ENCODE results near the gene TLDC2. TPM values are rescaled to one million over a fixed set of nuclear protein-coding genes. Genes with fewer than 3 reads are reported as not detected.
"Not testable (repeated sequence)": the region's sequence is repeated elsewhere in the genome, so short reads cannot be mapped to it uniquely, and the experiment has no call there.

Gene TLDC2
- total and polyA plus RNA-seq, 2 donors = 0.33 to 1.6 TPM

GRCh38 chr20:36841030-36841429, 34.9 kb upstream of the TLDC2 start:
- WGBS = 91% methylated on average over 9 of the region's 9 CpGs
- not testable (repeated sequence) for H3K4me1 ChIP-seq (ENCODE audit: insufficient read depth); H3K4me3 ChIP-seq (ENCODE audit: low read depth, low read length); H3K27ac ChIP-seq (ENCODE audit: low read depth); H3K36me3 ChIP-seq (ENCODE audit: insufficient read depth); DNase-seq (ENCODE audit: extremely low spot score)

- Histone ChIP-seq H3K27ac (ENCODE audit: low read depth) (no peak overlapping the region), H3K4me3 (ENCODE audit: low read depth, low read length) (no peak overlapping the region), H3K36me3 (ENCODE audit: insufficient read depth) (no peaks in the 10 kb centered on the region), H3K4me1 (ENCODE audit: insufficient read depth) (no peaks in the 10 kb centered on the region)
- no peak for DNase-seq (ENCODE audit: extremely low spot score)
- 74% methylated on average over 10 of the region's 10 CpGs for WGBS
Measured at GRCh38 chr20:36845288-36845971, 30.5 kb upstream of the TLDC2 start.

GRCh38 chr20:36847009-36847709, 28.8 kb upstream of the TLDC2 start:
- H3K36me3 ChIP-seq (ENCODE audit: insufficient read depth) = no peaks in the 10 kb centered on the region
- no peak overlapping the region for H3K4me3 ChIP-seq (ENCODE audit: low read depth, low read length)
- peak overlapping the region; percentile 86 for H3K27ac ChIP-seq (ENCODE audit: low read depth)
- DNase-seq (ENCODE audit: extremely low spot score) = no peak
- H3K4me1 ChIP-seq (ENCODE audit: insufficient read depth) = no peaks in the 10 kb centered on the region
- WGBS = 56% methylated on average over 18 of the region's 18 CpGs

GRCh38 chr20:36847710-36848040, 28.3 kb upstream of the TLDC2 start:
- no peaks in the 10 kb centered on the region for H3K36me3 ChIP-seq (ENCODE audit: insufficient read depth)
- 37% methylated on average over 1 of the region's 1 CpG for WGBS
- no peak for DNase-seq (ENCODE audit: extremely low spot score)
- H3K27ac ChIP-seq (ENCODE audit: low read depth) = peak overlapping the region; percentile 86
- H3K4me3 ChIP-seq (ENCODE audit: low read depth, low read length) = no peak overlapping the region
- H3K4me1 ChIP-seq (ENCODE audit: insufficient read depth) = no peaks in the 10 kb centered on the region

GRCh38 chr20:36848078-36848660, 27.8 kb upstream of the TLDC2 start:
- no peaks in the 10 kb centered on the region for H3K36me3 ChIP-seq (ENCODE audit: insufficient read depth)
- peak overlapping the region; percentile 82 for H3K27ac ChIP-seq (ENCODE audit: low read depth)
- no peaks in the 10 kb centered on the region for H3K4me1 ChIP-seq (ENCODE audit: insufficient read depth)
- DNase-seq (ENCODE audit: extremely low spot score) = no peak
- 29% methylated on average over 6 of the region's 6 CpGs for WGBS
- H3K4me3 ChIP-seq (ENCODE audit: low read depth, low read length) = no peak overlapping the region

GRCh38 chr20:36848677-36849076, 27.3 kb upstream of the TLDC2 start:
- H3K36me3 ChIP-seq (ENCODE audit: insufficient read depth) = no peaks in the 10 kb centered on the region
- DNase-seq (ENCODE audit: extremely low spot score) = no peak
- H3K4me3 ChIP-seq (ENCODE audit: low read depth, low read length) = no peak overlapping the region
- no peaks in the 10 kb centered on the region for H3K4me1 ChIP-seq (ENCODE audit: insufficient read depth)
- peak overlapping the region; percentile 81 for H3K27ac ChIP-seq (ENCODE audit: low read depth)

GRCh38 chr20:36849333-36850065, 26.4 kb upstream of the TLDC2 start:
- DNase-seq (ENCODE audit: extremely low spot score) = no peak
- Histone ChIP-seq H3K4me3 (ENCODE audit: low read depth, low read length) (no peak overlapping the region), H3K27ac (ENCODE audit: low read depth) (no peak overlapping the region), H3K36me3 (ENCODE audit: insufficient read depth) (no peaks in the 10 kb centered on the region), H3K4me1 (ENCODE audit: insufficient read depth) (no peaks in the 10 kb centered on the region)
- WGBS = 76% methylated on average over 9 of the region's 9 CpGs

- Histone ChIP-seq H3K4me3 (ENCODE audit: low read depth, low read length) (no peak overlapping the region), H3K27ac (ENCODE audit: low read depth) (no peak overlapping the region), H3K4me1 (ENCODE audit: insufficient read depth) (no peaks in the 10 kb centered on the region), H3K36me3 (ENCODE audit: insufficient read depth) (no peaks in the 10 kb centered on the region)
- no peak for DNase-seq (ENCODE audit: extremely low spot score)
- WGBS = 97% methylated on average over 6 of the region's 6 CpGs
Measured at GRCh38 chr20:36850759-36851158, 25.2 kb upstream of the TLDC2 start.

GRCh38 chr20:36851490-36851889, 24.4 kb upstream of the TLDC2 start:
- Histone ChIP-seq H3K36me3 (ENCODE audit: insufficient read depth) (no peaks in the 10 kb centered on the region), H3K4me3 (ENCODE audit: low read depth, low read length) (no peak overlapping the region), H3K27ac (ENCODE audit: low read depth) (peak overlapping the region; percentile 76), H3K4me1 (ENCODE audit: insufficient read depth) (no peaks in the 10 kb centered on the region)
- WGBS = 44% methylated on average over 2 of the region's 2 CpGs
- DNase-seq (ENCODE audit: extremely low spot score) = no peak

- 29% methylated on average over 12 of the region's 12 CpGs for WGBS
- H3K4me3 ChIP-seq (ENCODE audit: low read depth, low read length) = no peak overlapping the region
- H3K4me1 ChIP-seq (ENCODE audit: insufficient read depth) = no peaks in the 10 kb centered on the region
- no peaks in the 10 kb centered on the region for H3K36me3 ChIP-seq (ENCODE audit: insufficient read depth)
- H3K27ac ChIP-seq (ENCODE audit: low read depth) = peak overlapping the region; percentile 76
- DNase-seq (ENCODE audit: extremely low spot score) = no peak
Measured at GRCh38 chr20:36852187-36852586, 23.8 kb upstream of the TLDC2 start.

- Histone ChIP-seq H3K27ac (ENCODE audit: low read depth) (peak overlapping the region; percentile 44), H3K36me3 (ENCODE audit: insufficient read depth) (no peaks in the 10 kb centered on the region), H3K4me1 (ENCODE audit: insufficient read depth) (no peaks in the 10 kb centered on the region), H3K4me3 (ENCODE audit: low read depth, low read length) (no peak overlapping the region)
- WGBS = 65% methylated on average over 21 of the region's 21 CpGs
- no peak for DNase-seq (ENCODE audit: extremely low spot score)
Measured at GRCh38 chr20:36854348-36855240, 21.3 kb upstream of the TLDC2 start.

GRCh38 chr20:36855241-36855657, 20.7 kb upstream of the TLDC2 start:
- 57% methylated on average over 7 of the region's 7 CpGs for WGBS
- Histone ChIP-seq H3K4me3 (ENCODE audit: low read depth, low read length) (no peak overlapping the region), H3K36me3 (ENCODE audit: insufficient read depth) (no peaks in the 10 kb centered on the region), H3K4me1 (ENCODE audit: insufficient read depth) (no peaks in the 10 kb centered on the region), H3K27ac (ENCODE audit: low read depth) (no peak overlapping the region)
- no peak for DNase-seq (ENCODE audit: extremely low spot score)

GRCh38 chr20:36856195-36856594, 19.7 kb upstream of the TLDC2 start:
- DNase-seq (ENCODE audit: extremely low spot score) = no peak
- Histone ChIP-seq H3K4me1 (ENCODE audit: insufficient read depth) (no peaks in the 10 kb centered on the region), H3K36me3 (ENCODE audit: insufficient read depth) (no peaks in the 10 kb centered on the region), H3K4me3 (ENCODE audit: low read depth, low read length) (no peak overlapping the region), H3K27ac (ENCODE audit: low read depth) (peak overlapping the region; percentile 4)
- 25% methylated on average over 3 of the region's 3 CpGs for WGBS

Data from urinary bladder (tissue), 4 donors.